Liver (tissue), 9 donors: ENCODE measurements around the gene CATSPERB. TPM values are rescaled to one million over a fixed set of nuclear protein-coding genes. Genes with fewer than 3 reads are reported as not detected.

ENCODE experiments used
- DNase-seq: peaks from one replicate; pipeline ENCODE4 v3.0.0-alpha.2; 2017; ENCODE audit warnings: low spot score
- H3K27ac ChIP-seq, 2 donors: one replicate each; pipeline ENCODE4 v1.7.0; 2013; ENCODE audit warnings: inconsistent platforms in 2 of 2, low read length in 2 of 2, control low read depth in 1 of 2, low read depth in 1 of 2, mild to moderate bottlenecking in 1 of 2
- H3K27me3 ChIP-seq, 4 donors: one replicate each; pipeline versions ENCODE4 v1.6.1 to v1.7.0; 2013; ENCODE audit warnings: low read length in 3 of 4, inconsistent platforms in 1 of 4, mild to moderate bottlenecking in 1 of 4, moderate library complexity in 1 of 4; ENCODE audit not compliant: control insufficient read depth in 4 of 4, insufficient read depth in 4 of 4
- H3K36me3 ChIP-seq, 4 donors: one replicate each; pipeline versions ENCODE4 v1.6.1 to v1.7.0; 2013; ENCODE audit warnings: low read length in 3 of 4, mild to moderate bottlenecking in 3 of 4, low read depth in 1 of 4, moderate library complexity in 1 of 4; ENCODE audit not compliant: control insufficient read depth in 4 of 4, insufficient read depth in 3 of 4
- H3K4me1 ChIP-seq, 4 donors: one replicate each; pipeline versions ENCODE4 v1.6.1 to v1.7.0; 2013; ENCODE audit warnings: low read length in 3 of 4, mild to moderate bottlenecking in 3 of 4, moderate library complexity in 1 of 4; ENCODE audit not compliant: control insufficient read depth in 4 of 4, insufficient read depth in 4 of 4
- H3K4me3 ChIP-seq, 3 donors: one replicate each; pipeline versions ENCODE4 v1.6.1 to v1.7.0; 2013; ENCODE audit warnings: low read length in 3 of 3, control low read depth in 1 of 3, low read depth in 1 of 3, mild to moderate bottlenecking in 1 of 3
- H3K9ac ChIP-seq, 2 donors: one replicate each; pipeline ENCODE4 v1.7.0; 2013; ENCODE audit warnings: low read length in 2 of 2, mild to moderate bottlenecking in 2 of 2, moderate library complexity in 2 of 2, control low read depth in 1 of 2, low read depth in 1 of 2
- H3K9me3 ChIP-seq, 4 donors: one replicate each; pipeline versions ENCODE4 v1.6.1 to v1.7.0; 2013; ENCODE audit warnings: low read length in 3 of 4; ENCODE audit not compliant: control insufficient read depth in 4 of 4
- EGR1 ChIP-seq, 2 donors: IDR thresholded peaks; 2 replicates each; pipeline ENCODE4 v1.6.1; 2016 to 2018; ENCODE audit warnings: antibody characterized with exemption in 2 of 2, low read depth in 2 of 2
- FOXA1 ChIP-seq: IDR thresholded peaks from 2 replicates; pipeline ENCODE4 v1.6.1; 2016; ENCODE audit warnings: antibody characterized with exemption
- FOXA2 ChIP-seq: IDR thresholded peaks from 2 replicates; pipeline ENCODE4 v1.6.1; 2016; ENCODE audit warnings: antibody characterized with exemption
- GABPA ChIP-seq, 2 donors: IDR thresholded peaks in 1 of 2; conservative IDR thresholded peaks in 1 of 2; 2 replicates each; pipeline ENCODE4 v1.6.1; 2016; ENCODE audit warnings: antibody characterized with exemption in 2 of 2, mild to moderate bottlenecking in 1 of 2, moderate library complexity in 1 of 2
- HNF4A ChIP-seq, 2 donors: conservative IDR thresholded peaks; 2 replicates each; pipeline ENCODE4 v1.6.1; 2016; ENCODE audit warnings: antibody characterized with exemption in 2 of 2, mild to moderate bottlenecking in 2 of 2
- HNF4G ChIP-seq: IDR thresholded peaks from 2 replicates; pipeline ENCODE4 v1.6.1; 2016; ENCODE audit warnings: antibody characterized with exemption
- JUND ChIP-seq, 2 donors: IDR thresholded peaks; 2 replicates each; pipeline ENCODE4 v1.6.1; 2016; ENCODE audit warnings: antibody characterized with exemption in 2 of 2
- NR2F2 ChIP-seq: IDR thresholded peaks from 2 replicates; pipeline ENCODE4 v1.6.1; 2016; ENCODE audit warnings: antibody characterized with exemption
- RAD21 ChIP-seq, 2 donors: IDR thresholded peaks; 2 replicates each; pipeline ENCODE4 v1.6.1; 2016; ENCODE audit warnings: antibody characterized with exemption in 2 of 2, mild to moderate bottlenecking in 2 of 2
- RXRA ChIP-seq, 2 donors: IDR thresholded peaks; 2 replicates each; pipeline ENCODE4 v1.6.1; 2017 to 2018; ENCODE audit warnings: antibody characterized with exemption in 2 of 2, mild to moderate bottlenecking in 1 of 2
- SP1 ChIP-seq: IDR thresholded peaks from 2 replicates; pipeline ENCODE4 v1.6.1; 2018; ENCODE audit warnings: antibody characterized with exemption, mild to moderate bottlenecking
- TAF1 ChIP-seq: conservative IDR thresholded peaks from 2 replicates; pipeline ENCODE4 v1.6.1; 2016; ENCODE audit warnings: antibody characterized with exemption, mild to moderate bottlenecking
- WGBS: extraction: QIAGEN DNeasy Blood & Tissue Kit; methylation state at CpG from one replicate; pipeline ENCODE4 v1.1.7; 2013; 5-methylcytosine and 5-hydroxymethylcytosine counted together
- polyA plus RNA-seq, 2 donors: library from polyadenylated mRNA; stranded (reverse) in 1 of 2; unstranded in 1 of 2; fragments of 200-250 nt in 1 of 2; fragments of >200 nt in 1 of 2; fragmentation: Nextera tagmentation in 1 of 2; extraction: Ambion mirVana in 1 of 2; gene quantifications; one replicate each; pipeline versions ENCODE4 v1.2.1 to v1.2.3, GENCODE V29; 2013 to 2015
- total RNA-seq, 2 donors: library from RNA; depleted of rRNA; stranded (reverse); fragments of >200 nt; gene quantifications; one replicate each; pipeline ENCODE4 v1.2.3, GENCODE V29; 2014
- TF ChIP-seq, protein P1 (sequence below): IDR thresholded peaks from 2 replicates; pipeline ENCODE4 v1.6.1; 2016; ENCODE audit warnings: antibody characterized with exemption
- TF ChIP-seq, protein P2 (sequence below): IDR thresholded peaks from 2 replicates; pipeline ENCODE4 v1.6.1; 2016; ENCODE audit warnings: antibody characterized with exemption, mild to moderate bottlenecking
- TF ChIP-seq, protein P3 (sequence below): IDR thresholded peaks from 2 replicates; pipeline ENCODE4 v1.6.1; 2016; ENCODE audit warnings: antibody characterized with exemption
- TF ChIP-seq, protein P4 (sequence below): fragments of 150-350 bp; IDR thresholded peaks from 2 replicates; pipeline ENCODE4 v1.5.1; 2017; ENCODE audit warnings: improper control_type of control experiment, low read depth, low read length; ENCODE audit not compliant: missing input control
- TF ChIP-seq, protein P5 (sequence below): IDR thresholded peaks from 2 replicates; pipeline ENCODE4 v1.6.1; 2016; ENCODE audit warnings: antibody characterized with exemption
- donor health status: healthy.
- donor health status: healthy.
- donor health status: healthy.
- donor health status: healthy.
- donor health status: healthy.

The CATSPERB gene
- total and polyA plus RNA-seq, 4 donors, result 0.01 to 0.59 (median 0.07) TPM; not detected in 1

DNA sequence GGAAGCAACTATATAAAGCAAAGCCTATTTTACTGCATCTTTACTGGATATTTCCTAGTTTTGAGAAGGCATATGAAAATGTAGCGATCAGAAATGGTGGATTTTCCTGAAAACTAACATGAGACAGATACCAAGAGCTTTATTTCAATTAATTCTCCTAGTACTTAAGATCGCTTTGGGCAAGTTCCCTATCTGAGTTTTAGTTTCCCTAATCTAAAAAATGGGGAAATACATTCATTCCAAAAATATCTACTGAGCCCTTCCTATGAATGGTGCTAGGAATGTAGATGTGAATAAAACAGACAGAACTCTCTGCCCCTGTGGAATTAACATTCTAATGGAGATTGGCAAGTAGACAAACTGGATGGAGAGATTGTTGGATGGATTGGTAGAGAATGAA lies 8.4 kb downstream of the CATSPERB start:
- Histone ChIP-seq H3K9me3 (peaks cover 0 to 3% (median 0%) of the 10 kb centered on the region in 4 donors), H3K27ac (no peak overlapping the region), H3K4me1 (no peaks in the 10 kb centered on the region), H3K4me3 (no peak overlapping the region), H3K27me3 (no peaks in the 10 kb centered on the region), H3K36me3 (no peaks in the 10 kb centered on the region), H3K9ac (no peak overlapping the region)
- no peak for DNase-seq
- no peak for TF ChIP-seq HNF4A (conservative IDR thresholded peaks at IDR 0.05)
- no peak for TF ChIP-seq SP1
- TF ChIP-seq NR2F2, result no peak
- TF ChIP-seq GABPA (IDR thresholded peaks at IDR 0.05 in 1 of 2, conservative IDR thresholded peaks at IDR 0.05 in 1 of 2), result no peak
- TF ChIP-seq, protein P1, sequence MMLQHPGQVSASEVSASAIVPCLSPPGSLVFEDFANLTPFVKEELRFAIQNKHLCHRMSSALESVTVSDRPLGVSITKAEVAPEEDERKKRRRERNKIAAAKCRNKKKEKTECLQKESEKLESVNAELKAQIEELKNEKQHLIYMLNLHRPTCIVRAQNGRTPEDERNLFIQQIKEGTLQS, result no peak
- TF ChIP-seq FOXA2, result no peak
- TF ChIP-seq, protein P2, sequence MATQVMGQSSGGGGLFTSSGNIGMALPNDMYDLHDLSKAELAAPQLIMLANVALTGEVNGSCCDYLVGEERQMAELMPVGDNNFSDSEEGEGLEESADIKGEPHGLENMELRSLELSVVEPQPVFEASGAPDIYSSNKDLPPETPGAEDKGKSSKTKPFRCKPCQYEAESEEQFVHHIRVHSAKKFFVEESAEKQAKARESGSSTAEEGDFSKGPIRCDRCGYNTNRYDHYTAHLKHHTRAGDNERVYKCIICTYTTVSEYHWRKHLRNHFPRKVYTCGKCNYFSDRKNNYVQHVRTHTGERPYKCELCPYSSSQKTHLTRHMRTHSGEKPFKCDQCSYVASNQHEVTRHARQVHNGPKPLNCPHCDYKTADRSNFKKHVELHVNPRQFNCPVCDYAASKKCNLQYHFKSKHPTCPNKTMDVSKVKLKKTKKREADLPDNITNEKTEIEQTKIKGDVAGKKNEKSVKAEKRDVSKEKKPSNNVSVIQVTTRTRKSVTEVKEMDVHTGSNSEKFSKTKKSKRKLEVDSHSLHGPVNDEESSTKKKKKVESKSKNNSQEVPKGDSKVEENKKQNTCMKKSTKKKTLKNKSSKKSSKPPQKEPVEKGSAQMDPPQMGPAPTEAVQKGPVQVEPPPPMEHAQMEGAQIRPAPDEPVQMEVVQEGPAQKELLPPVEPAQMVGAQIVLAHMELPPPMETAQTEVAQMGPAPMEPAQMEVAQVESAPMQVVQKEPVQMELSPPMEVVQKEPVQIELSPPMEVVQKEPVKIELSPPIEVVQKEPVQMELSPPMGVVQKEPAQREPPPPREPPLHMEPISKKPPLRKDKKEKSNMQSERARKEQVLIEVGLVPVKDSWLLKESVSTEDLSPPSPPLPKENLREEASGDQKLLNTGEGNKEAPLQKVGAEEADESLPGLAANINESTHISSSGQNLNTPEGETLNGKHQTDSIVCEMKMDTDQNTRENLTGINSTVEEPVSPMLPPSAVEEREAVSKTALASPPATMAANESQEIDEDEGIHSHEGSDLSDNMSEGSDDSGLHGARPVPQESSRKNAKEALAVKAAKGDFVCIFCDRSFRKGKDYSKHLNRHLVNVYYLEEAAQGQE, result no peak
- TF ChIP-seq RAD21 (IDR thresholded peaks at IDR 0.05), result no peak
- TF ChIP-seq, protein P3, sequence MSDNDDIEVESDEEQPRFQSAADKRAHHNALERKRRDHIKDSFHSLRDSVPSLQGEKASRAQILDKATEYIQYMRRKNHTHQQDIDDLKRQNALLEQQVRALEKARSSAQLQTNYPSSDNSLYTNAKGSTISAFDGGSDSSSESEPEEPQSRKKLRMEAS, result no peak
- TF ChIP-seq TAF1, result no peak
- TF ChIP-seq EGR1 (IDR thresholded peaks at IDR 0.05; ENCODE audit: low read depth in 2 of 2), result no peak
- no peak for TF ChIP-seq JUND (IDR thresholded peaks at IDR 0.05)
- no peak for TF ChIP-seq FOXA1
- no peak for TF ChIP-seq HNF4G
- no peak for TF ChIP-seq RXRA (IDR thresholded peaks at IDR 0.05)
- TF ChIP-seq, protein P4, sequence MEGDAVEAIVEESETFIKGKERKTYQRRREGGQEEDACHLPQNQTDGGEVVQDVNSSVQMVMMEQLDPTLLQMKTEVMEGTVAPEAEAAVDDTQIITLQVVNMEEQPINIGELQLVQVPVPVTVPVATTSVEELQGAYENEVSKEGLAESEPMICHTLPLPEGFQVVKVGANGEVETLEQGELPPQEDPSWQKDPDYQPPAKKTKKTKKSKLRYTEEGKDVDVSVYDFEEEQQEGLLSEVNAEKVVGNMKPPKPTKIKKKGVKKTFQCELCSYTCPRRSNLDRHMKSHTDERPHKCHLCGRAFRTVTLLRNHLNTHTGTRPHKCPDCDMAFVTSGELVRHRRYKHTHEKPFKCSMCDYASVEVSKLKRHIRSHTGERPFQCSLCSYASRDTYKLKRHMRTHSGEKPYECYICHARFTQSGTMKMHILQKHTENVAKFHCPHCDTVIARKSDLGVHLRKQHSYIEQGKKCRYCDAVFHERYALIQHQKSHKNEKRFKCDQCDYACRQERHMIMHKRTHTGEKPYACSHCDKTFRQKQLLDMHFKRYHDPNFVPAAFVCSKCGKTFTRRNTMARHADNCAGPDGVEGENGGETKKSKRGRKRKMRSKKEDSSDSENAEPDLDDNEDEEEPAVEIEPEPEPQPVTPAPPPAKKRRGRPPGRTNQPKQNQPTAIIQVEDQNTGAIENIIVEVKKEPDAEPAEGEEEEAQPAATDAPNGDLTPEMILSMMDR, result no peak
- TF ChIP-seq, protein P5, sequence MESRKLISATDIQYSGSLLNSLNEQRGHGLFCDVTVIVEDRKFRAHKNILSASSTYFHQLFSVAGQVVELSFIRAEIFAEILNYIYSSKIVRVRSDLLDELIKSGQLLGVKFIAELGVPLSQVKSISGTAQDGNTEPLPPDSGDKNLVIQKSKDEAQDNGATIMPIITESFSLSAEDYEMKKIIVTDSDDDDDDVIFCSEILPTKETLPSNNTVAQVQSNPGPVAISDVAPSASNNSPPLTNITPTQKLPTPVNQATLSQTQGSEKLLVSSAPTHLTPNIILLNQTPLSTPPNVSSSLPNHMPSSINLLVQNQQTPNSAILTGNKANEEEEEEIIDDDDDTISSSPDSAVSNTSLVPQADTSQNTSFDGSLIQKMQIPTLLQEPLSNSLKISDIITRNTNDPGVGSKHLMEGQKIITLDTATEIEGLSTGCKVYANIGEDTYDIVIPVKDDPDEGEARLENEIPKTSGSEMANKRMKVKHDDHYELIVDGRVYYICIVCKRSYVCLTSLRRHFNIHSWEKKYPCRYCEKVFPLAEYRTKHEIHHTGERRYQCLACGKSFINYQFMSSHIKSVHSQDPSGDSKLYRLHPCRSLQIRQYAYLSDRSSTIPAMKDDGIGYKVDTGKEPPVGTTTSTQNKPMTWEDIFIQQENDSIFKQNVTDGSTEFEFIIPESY, result no peak
- WGBS, result 85% methylated on average over 2 of the region's 2 CpGs

DNA sequence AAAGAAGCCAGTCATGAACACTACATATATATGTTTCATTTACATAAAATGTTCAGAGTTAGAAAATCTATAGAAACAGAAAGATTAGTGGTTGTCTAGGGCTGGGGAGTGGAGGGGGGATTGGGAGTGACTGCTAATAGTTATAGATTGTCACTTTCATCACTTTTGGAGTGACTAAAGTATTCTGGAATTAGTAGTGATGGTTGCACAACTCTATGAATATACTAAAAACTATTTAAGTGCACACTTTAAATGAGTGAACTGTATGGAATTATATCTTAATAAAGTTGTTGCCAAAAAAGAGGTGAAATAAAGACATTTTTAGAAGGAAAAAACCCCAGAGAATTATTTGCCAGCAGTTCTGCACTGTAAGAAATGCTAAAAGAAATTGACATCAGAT lies 9.5 kb downstream of the CATSPERB start:
- Histone ChIP-seq H3K36me3 (no peaks in the 10 kb centered on the region), H3K9ac (no peak overlapping the region), H3K27me3 (no peaks in the 10 kb centered on the region), H3K27ac (no peak overlapping the region), H3K9me3 (peaks cover 0 to 3% (median 0%) of the 10 kb centered on the region in 4 donors), H3K4me3 (no peak overlapping the region), H3K4me1 (no peaks in the 10 kb centered on the region)
- TF ChIP-seq EGR1 (IDR thresholded peaks at IDR 0.05; ENCODE audit: low read depth in 2 of 2) (no peak), TAF1 (no peak)
- TF ChIP-seq, protein P4, result no peak
- no peak for DNase-seq
